GM21576 (cell line): Measurements from ENCODE around the gene GDPD1.
"Not testable (repeated sequence)": the region's sequence is repeated elsewhere in the genome, so short reads cannot be mapped to it uniquely, and the experiment has no call there.

Source experiments
- ATAC-seq: cut with Tn5 transposase; IDR thresholded peaks from one replicate; pipeline ENCODE4 v1.9.1; 2021; ENCODE audit warnings: mild to moderate bottlenecking, moderate library complexity; ENCODE audit not compliant: unreplicated experiment

GDPD1 gene

GRCh38 chr17:59238906-59239305, 18.6 kb downstream of the GDPD1 start:
- ATAC-seq = no peak

GRCh38 chr17:59244081-59244480, 23.8 kb downstream of the GDPD1 start:
- no peak for ATAC-seq

- no peak for ATAC-seq
Measured at GRCh38 chr17:59254742-59255141, 34.4 kb downstream of the GDPD1 start.

- no peak for ATAC-seq
Measured at GRCh38 chr17:59257101-59257500, 36.8 kb downstream of the GDPD1 start.

- ATAC-seq = no peak
Measured at GRCh38 chr17:59260722-59261121, 40.4 kb downstream of the GDPD1 start.

- no peak for ATAC-seq
Measured at GRCh38 chr17:59266745-59267144, 46.4 kb downstream of the GDPD1 start.

- ATAC-seq = no peak
Measured at GRCh38 chr17:59267776-59268175, 47.5 kb downstream of the GDPD1 start.

GRCh38 chr17:59275618-59276017, 55.3 kb downstream of the GDPD1 start:
- no peak for ATAC-seq

- peak; percentile 85 for ATAC-seq
Measured at GRCh38 chr17:59277031-59277430, 56.7 kb downstream of the GDPD1 start.

- ATAC-seq = no peak
Measured at GRCh38 chr17:59278406-59278805, 58.1 kb downstream of the GDPD1 start.

GRCh38 chr17:59284317-59284716, 64.0 kb downstream of the GDPD1 start:
- no peak for ATAC-seq

GRCh38 chr17:59287452-59287851, 67.1 kb downstream of the GDPD1 start:
- ATAC-seq = no peak

GRCh38 chr17:59287891-59288290, 67.6 kb downstream of the GDPD1 start:
- no peak for ATAC-seq

GRCh38 chr17:59289981-59290301, 69.6 kb downstream of the GDPD1 start:
- ATAC-seq = no peak

GRCh38 chr17:59290302-59290998, 70.1 kb downstream of the GDPD1 start:
- not testable (repeated sequence) for ATAC-seq

GRCh38 chr17:59292174-59292523, 71.8 kb downstream of the GDPD1 start:
- ATAC-seq = no peak

GRCh38 chr17:59296190-59296589, 75.9 kb downstream of the GDPD1 start:
- no peak for ATAC-seq

- no peak for ATAC-seq
Measured at GRCh38 chr17:59298521-59298920, 78.2 kb downstream of the GDPD1 start.

- no peak for ATAC-seq
Measured at GRCh38 chr17:59299400-59300092, 79.2 kb downstream of the GDPD1 start.

GRCh38 chr17:59300941-59301340, 80.6 kb downstream of the GDPD1 start:
- no peak for ATAC-seq

- no peak for ATAC-seq
Measured at GRCh38 chr17:59304811-59305210, 84.5 kb downstream of the GDPD1 start.

- ATAC-seq = no peak
Measured at GRCh38 chr17:59310263-59310920, 90.1 kb downstream of the GDPD1 start.
